Astrocyte of the hippocampus (primary cell): ENCODE measurements around the gene GOLGA6L2.
"Not testable (repeated sequence)": the region's sequence is repeated elsewhere in the genome, so short reads cannot be mapped to it uniquely, and the experiment has no call there.

Experiments used
- DNase-seq: peaks from one replicate; pipeline ENCODE4 v3.0.0; 2011; ENCODE audit warnings: low read depth, low spot score

Gene GOLGA6L2

DNA sequence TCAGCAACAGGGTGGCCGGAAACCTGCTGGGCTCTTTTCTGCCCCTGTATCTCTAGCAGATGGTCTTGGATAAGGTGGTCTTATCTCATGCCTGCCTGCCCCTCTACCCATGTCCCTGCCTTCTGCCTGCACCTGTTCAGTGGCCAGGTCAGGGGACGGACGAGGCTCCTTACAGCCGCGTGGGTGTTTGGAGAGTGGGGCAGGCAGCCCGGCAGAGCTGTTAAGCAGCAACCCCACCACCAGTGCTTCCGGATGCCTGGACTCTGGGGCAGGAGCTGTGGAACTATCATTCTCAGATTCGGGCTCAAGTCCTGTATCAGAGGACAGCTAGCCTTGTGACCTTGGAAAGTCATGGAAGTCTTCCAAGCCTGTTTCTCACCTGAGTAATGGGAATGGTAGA lies 21.7 kb downstream of the GOLGA6L2 start:
- not testable (repeated sequence) for DNase-seq

DNA sequence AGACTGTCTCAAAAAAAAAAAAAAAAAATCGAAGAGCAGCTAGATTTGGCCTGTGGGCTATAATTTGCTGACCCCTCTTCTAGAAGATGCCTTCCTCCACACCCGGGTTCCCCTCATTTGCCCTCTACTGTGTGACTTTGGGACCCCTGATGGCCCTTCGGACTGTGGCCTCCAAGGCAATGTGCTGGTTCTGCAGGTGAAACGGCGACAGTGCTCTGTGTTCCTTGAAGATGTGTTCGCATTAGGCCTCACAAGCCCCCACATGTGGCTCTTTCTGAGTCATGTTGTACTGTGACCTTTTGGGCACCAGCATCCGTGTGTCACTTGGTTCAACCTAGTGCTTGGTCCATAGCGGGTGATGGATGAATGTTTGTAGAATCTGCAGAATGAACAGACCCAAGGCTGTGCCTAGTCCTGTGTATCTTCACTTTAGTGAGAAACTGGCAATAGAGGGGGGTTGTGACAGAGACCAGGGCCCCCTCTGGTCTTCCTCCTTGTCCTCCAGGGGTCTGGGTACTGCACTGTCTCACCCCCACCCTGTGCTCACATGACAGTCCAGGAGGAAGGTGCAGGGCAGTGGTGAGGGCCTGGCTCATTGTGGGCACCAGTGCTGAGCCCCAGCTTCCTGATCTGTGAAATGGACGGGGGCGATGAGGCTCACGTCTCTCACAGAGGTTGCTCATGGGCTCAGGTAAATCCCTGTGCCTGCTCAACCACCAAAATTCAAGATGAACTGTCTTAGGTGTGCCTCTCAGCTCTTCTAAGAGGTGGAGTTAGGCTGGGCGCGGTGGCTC lies 22.7 kb downstream of the GOLGA6L2 start:
- no peak for DNase-seq

DNA sequence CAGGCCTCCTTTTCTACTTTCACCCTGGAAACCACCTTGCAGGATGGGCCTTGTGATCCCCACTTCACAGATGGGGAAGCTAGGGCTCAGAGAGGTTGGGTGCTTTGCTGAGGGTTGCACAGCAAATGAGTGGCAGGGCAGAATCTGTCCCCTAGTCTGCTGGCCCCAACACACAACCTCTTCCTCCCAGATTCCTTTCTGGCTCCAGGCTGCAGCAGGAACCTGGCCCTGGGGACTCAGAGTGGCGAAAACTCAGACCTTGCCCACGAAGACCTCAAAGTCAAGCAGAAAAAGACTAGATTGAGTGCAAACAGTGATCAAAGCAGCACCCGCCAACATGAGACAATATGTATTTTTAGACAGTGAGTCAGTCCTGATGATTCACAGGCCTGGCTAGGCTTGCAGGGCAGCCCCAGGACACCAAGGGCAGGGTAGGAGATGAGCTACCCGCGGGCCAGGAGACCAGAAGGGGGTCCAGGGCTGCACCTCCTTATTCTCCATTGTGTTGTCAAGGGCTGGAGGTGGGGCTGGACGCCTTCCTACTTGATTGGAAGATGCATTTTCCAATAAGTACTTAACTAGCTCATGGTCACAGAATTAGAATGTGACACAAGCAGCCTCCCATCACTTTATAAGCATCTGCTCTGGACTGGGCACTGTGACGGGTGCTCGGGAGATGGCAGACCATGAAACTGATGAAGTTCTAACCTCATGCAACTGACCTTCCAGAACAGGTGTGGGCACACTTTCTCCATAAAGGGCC lies 23.9 kb downstream of the GOLGA6L2 start:
- no peak for DNase-seq

DNA sequence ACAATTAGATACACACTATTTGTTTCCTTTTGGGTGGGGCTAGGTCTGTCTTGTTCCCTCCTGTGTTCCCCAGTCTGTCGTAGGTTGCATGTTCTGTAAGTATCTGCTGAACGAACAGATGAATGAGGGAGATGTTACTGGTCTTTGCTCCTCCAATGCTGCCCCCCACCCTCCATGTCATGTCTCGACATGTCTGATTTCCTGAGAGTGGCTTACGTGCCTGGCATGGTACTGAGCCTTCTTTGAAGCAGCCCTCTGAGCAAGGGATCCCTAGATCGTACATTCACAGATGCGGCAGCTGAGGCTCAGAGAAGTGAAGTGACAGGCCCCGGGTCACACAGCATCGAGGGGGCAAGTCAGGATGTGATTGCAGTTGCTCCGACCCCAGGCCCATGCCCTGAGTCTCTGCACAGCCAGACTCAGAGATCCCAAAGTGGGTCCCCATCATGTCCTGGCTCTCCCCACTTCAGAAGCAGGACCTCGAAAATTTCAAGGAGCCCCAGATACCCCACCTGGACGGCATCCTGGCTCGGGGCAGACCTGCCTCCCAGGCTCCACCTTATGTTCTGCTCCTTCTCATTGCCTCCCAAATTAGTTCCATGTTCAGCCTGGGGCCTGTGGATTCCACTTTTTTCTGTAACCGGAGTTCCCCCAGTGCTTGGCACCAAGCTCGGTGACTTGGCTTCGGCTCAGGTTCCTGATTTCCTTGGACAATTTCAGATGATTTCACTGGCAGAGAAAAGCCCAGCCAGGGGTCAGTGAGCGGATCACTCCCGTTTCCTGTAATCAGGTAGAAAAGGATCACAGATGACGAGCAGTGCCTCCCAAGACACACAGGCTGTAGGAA lies 24.7 kb downstream of the GOLGA6L2 start:
- peak; percentile 20 for DNase-seq

DNA sequence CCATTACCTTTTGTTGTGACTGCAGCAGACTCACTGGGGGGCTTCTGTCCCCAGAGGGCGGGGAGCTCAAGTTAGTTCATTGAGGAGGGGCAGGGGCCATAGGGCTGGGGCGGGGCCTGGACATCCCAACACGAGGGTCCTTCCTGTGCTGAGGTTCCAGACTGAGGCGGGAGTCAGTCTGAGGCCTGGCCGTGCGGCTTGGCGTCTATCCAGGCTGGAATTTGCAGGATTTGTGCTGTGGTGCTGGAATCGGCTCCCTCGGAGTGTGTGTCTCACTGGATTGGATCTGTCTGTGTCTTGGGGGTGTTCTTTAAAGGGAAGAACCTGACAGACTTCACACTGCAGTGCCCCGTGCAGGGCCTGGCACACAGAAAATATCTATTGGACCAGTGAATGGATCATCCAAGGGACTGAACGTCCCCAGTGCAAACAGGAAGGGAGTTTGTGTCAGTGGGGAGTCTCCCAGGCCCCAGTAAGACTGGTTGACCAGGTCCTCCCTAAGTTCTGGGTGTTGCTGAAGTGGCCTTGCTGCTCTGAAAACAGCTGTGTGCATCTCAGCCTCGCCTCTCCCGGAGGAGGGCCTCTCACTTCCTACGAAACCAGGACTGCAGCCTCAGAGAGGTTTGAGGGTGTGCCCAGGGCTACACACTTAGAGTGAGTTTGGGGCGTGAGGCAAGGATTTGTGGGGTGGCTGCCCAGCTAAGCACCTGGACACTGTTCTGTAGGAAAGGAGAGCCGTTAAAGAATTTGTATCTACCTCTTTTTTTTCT lies 26.1 kb downstream of the GOLGA6L2 start:
- peak; percentile 23 for DNase-seq

DNA sequence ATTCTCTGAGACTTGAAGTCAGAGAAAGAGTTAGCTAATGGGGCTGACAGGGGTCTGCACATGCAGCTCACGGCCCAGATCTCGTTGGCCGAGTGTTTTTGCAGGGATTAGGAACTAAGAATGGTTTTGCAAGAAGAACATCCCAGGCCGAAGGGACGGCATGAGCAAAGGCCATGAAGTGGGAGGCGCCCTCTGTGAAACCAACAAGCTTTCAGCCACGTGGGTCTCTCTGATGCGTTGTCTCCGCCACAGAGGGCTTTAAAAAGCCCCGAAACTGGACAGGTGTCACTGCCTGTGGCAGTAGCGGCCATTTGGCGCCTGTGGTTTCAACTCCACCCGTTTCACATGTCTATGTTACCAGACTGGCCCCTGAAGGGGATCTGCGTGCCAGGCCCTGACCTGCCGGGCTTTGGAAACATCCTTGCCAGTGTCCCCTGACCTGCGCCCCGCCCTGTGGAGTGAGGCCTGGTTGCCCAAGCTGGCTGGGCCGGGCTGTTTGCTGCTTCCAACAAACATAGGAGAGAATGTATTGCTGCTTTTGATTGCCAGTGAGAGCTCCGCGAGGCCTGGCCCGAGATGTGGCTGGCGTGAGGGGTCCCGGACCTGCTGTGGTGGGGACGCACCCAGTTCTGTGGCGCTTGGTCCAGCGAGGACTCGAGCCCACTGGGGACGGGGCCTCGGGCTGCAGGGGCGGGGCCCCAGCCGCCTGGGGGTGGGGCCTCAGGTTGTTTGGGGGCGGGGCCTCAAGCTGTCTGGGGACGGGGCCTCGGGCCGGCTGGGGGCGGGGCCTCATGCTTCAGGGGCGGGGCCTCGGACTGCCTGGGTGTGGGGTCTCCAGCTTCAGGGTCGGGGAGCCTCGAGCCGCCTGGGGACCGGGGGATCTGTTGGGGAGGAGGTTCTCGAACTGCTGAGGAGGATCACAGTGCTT lies 30.4 kb downstream of the GOLGA6L2 start:
- no peak for DNase-seq

DNA sequence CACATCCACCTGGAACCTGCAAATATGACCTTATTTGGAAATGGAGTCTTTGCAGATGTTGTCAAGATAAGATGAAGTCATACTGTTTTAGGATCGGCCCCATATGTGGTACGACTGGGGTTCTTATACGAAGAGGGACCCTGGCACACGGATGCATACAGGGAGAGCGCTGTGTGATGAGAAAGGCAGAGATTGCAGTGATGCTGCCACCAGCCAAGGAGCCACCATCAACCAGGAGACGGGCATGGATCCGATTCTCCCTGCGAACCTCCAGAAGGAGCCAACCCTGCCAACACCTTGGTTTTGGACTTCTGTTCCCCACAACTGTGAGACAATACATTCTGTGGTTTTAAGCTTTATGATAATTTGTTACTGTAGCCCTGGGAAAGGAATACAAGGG lies 31.2 kb downstream of the GOLGA6L2 start:
- not testable (repeated sequence) for DNase-seq

DNA sequence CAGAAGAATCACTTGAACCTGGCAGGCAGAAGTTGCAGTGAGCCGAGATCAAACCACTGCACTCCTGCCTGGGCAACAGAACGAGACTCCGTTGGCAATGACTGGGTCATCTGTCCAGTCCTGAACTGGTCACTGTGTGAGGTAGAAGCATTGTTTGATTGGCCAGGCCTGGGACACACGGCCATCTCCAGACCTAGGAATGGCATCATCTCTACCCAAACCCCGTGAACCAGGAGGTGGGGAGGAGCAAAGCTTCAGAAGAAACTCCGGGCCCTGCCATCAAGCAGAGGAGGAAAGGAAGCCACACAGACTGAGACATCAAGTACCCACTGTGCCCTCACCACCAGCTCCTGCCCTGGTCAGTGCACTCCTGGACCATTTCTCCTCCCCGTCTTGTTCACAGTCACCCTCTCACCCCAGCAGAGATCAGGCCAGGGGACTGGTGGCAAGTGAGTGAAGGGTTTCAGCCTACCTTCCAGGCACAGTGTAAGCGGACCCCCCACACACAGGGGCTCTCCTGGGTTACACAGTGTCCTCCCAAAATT lies 31.6 kb downstream of the GOLGA6L2 start:
- no peak for DNase-seq

DNA sequence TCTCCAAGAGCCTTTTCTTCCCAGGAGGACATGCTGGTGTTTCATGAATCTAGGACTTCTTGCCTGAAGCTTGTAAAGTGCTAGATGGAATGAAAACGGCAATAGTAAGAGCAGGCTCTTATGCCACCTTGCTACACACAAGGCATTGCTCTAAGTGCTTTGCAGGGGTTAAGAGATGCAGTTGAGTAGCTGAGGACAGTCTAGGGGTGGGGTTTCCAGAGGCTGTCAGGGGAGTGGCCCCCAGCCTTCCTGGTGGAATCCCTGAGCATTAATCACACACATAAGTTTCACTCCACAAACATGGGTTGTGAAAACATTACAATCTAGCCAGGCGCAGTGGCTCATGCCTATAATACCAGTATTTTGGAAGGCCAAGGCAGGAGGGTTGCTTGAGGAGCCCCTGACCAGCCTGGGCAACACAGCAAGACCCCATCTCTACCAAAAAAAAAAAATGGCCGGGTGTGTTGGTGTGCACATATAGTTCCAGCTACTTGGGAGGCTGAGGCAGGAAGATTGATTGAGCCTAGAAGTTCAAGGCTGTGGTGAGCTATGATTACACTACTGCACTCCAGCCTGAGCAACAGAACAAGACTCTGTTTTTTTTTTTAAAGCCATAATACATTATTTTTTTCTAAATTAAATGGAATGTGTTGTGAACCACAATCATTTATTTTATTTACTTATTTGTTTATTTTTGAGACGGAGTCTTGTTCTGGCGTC lies 34.0 kb downstream of the GOLGA6L2 start:
- not testable (repeated sequence) for DNase-seq

DNA sequence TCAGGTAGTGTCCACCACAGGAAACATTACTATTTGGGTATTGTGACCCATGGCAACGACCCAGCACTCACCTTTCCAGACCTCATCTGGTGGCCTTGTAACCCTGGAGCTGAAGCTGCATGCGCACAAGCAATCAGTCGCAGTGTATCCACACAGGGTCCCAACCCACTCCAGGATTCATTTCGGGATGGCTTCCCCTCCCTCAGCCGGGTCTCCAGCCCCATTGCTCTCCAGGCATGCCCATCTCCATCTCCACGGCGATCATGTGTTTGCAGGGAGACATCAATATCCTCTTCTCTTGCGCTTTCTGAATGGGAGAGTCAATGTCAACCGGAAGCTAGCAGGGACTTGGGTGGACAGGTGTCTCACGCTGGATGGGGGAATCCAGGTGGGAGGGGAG lies 35.2 kb downstream of the GOLGA6L2 start:
- DNase-seq: no peak

DNA sequence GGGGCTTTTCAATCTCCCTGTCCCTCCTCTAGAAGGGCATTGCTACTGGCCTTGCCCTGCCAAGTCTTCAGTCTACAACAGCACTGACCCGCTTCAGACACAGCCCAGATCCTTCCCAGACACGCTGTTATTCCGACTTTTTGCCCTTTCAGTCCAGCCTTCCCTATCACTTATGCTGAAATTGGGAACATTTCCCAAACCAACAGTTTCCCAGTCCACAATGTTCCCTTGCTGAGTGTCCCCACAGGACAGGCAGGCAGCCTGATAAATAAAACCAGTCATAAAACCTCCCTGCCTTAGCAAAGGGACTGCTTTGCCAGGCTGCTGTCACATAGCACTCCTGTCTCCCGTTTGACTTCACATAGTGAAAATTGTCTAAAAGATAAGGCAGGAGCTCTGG lies 43.5 kb downstream of the GOLGA6L2 start:
- no peak for DNase-seq

DNA sequence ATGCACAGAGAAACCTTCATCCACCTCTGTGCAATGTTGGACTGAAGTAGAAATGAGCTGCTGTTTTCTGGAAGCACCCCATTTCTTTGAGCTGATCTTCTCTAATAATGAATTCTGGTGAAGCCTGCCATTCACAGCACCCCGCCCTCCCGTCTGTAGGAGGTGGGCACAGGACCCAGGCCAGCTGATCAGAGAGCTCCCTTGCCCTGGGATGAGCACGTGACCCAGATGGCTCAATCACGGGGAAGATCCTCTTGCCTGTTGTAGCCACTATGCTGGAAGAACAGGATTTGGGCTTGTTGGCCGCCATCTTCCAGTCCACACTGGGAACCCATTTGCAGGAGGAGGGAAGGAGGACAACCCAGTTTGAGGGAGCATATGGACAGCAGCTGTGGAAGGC lies 44.5 kb downstream of the GOLGA6L2 start:
- no peak for DNase-seq

DNA sequence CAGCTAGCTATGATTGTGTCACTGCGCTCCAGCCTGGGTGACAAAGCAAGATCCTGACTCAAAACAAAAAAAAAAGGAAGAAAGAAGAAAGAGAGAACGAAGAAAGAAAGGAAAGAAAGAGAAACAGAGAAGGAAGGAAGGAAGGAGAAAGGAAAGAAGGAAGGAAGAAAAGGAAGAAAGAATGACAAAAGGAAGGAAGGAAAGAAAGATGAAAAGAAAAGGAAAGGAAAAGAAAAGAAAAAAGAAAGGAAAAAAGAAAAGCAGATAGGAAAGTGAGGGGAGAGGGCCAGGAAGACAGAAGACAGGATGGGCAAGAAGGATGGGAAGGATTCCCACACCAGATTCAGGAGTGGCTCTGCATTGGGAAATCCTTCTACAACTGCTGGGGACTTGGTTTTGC lies 44.9 kb downstream of the GOLGA6L2 start:
- DNase-seq: no peak

DNA sequence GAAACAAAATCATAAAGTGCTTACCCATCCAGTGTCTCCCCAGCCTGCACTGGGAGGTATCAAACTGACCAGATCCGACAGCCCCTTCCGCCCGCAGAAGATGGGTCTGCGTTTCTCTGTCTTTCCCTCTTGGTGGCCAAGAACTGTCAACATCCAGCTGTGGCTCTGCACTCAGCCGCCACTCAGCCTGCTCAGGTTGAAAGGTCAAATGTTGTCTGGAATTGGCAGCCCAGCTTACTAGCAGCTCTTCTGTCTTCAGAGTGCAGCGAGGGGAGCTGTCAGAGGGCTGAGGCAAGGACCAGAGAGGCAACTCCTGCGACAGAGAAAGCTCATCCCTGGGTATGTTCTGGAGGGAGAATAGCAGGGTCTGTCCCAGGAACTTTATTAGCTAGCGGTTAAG lies 45.4 kb downstream of the GOLGA6L2 start:
- DNase-seq: no peak

DNA sequence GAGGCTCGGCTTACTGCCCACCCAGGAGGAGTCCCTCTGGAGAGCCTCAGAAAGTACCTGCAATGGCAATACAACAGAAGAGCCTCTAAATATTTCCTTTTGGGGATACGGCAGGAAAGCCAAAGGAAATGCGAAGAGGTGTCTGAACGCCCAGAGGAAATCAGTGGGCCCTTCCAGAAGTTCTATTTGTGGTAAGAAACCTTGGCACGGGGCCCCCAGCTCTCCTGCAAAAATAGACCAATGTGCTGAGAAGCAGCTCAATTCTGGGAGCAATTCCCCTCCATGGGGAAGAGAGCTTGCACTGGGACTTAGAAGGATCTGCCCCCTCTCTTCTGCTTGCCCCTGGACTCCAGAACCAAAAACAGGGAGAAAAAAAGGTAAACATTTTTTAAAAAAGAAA lies 47.8 kb downstream of the GOLGA6L2 start:
- not testable (repeated sequence) for DNase-seq

DNA sequence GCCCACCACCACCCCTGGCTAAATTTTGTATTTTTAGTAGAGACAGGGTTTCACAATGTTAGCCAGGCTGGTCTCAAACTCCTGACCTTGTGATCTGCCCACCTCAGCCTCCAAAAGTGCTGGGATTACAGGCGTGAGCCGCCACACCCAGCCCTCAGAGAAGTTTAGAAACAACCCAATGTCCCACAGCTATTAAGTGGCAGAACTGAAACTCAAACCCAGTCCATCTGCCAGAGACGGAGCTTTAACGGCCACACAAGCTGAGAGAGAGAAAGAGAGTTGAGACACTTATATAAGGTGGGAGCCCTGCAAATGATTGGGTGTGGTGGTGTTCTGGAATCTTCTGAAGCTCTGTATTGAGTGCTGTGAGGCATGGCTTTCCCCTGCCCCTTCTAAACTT lies 48.7 kb downstream of the GOLGA6L2 start:
- not testable (repeated sequence) for DNase-seq

DNA sequence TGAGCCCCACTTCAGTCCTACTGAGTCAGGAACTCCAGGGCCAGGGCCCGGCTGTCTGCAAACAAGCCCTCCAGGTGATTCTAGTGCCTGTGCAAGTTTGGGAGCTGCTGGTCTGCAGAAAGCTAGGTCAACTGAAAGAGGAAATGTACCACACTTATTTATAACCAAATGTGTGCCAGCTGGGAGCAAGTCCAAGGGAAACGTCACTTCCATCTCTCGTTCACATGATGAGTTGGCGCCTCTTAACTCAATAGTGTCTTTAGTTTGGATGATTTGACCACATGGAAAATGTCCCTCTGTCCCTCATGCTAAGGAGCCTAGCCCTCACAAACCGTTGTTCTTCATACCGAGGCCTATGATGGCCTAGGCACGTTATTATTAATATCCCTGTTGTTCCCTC lies 49.3 kb downstream of the GOLGA6L2 start:
- DNase-seq: no peak

DNA sequence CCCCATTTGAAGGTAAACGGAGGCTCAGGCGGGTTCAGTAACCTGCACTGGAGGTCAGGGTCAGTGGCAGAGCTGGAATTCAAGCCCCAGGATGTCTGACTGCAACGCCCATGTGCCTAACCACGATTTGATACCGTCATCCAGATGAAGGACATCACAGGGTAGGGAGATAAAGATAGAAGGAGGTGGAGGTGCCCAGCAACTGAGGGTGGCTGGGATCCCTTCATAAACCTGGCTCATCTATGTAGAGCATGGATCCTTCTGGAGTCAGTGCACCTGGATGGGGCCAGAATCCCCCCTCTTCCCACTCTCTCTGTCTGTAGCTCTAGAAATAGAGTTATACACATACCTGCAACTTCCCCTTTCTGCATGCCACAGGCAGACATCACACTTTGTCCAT lies 51.2 kb downstream of the GOLGA6L2 start:
- no peak for DNase-seq

DNA sequence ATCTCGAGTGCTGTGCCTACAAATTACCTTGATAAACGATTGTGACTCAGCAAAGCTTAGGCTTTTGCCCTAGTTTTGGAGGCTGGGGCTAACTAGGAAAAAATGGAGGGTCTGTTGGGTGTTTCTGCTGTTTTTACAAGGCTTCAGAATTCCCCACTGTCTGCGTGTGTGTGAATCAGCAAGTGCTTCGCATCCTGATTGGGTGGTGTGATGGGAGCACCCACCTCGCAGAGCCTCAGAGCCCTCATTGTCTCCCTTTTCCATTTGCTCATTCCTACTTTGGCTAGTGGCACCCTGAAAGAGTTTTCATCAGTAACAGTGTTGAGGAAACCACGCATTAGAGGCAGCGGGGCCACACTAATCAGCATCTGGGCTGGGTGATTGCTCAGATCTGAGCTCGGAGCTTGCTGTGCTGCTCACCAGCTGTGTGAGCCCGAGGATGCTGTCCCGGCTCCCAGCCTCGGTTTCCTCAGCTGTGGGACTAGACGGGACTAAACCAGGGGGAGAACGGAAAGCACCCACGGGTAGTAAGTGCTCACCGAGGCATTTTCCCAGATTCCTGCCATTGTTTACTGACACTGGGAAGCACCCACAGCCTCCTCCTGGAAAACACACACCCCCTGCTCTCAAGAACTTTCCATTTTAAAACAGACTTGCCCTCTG lies 51.9 kb downstream of the GOLGA6L2 start:
- no peak for DNase-seq
